PFSK-1 (cell line): ENCODE data around the gene DLEU7.

ENCODE experiments used
- FOXP2 ChIP-seq: optimal IDR thresholded peaks from 2 replicates; pipeline ENCODE3; 2011; ENCODE audit warnings: borderline replicate concordance, control low read depth, inconsistent platforms; ENCODE audit not compliant: insufficient read depth; ENCODE audit errors: extremely low read length, extremely low read depth
- POLR2AphosphoS5 ChIP-seq: IDR thresholded peaks from 2 replicates; pipeline ENCODE4 v1.6.1; 2012; ENCODE audit warnings: low read depth, mild to moderate bottlenecking, control low read depth, low read length, moderate library complexity
- SIN3A ChIP-seq: IDR thresholded peaks from 2 replicates; pipeline ENCODE4 v1.6.1; 2012; ENCODE audit warnings: mild to moderate bottlenecking, low read length, moderate library complexity, borderline replicate concordance; ENCODE audit not compliant: insufficient read depth
- TAF1 ChIP-seq: IDR thresholded peaks from 2 replicates; pipeline ENCODE4 v1.6.1; 2012; ENCODE audit warnings: low read length, control low read depth, borderline replicate concordance; ENCODE audit not compliant: insufficient read depth
- TF ChIP-seq, protein P1 (sequence below), 2 experiments: IDR thresholded peaks; 2 replicates each; pipeline versions ENCODE4 v1.6.1 to v1.8.0; 2011 to 2012; ENCODE audit warnings: low read depth in 2 of 2, low read length in 2 of 2, control low read depth in 1 of 2, inconsistent platforms in 1 of 2, mild to moderate bottlenecking in 1 of 2, moderate library complexity in 1 of 2; ENCODE audit not compliant: insufficient read depth in 1 of 2

DNA sequence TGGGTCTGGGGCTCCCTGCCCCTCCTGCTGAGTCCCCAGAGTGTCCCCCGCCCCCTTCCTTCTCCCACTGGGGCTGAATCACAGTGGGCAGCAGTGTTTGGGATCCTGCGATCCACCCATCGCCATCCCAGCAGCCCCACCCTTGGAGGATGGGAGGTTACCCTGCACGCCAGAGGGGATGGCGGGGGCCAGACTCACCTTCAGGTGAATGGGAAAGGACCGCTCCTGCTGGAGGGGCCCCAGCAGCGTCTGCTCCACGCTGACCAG, 569 bp downstream of the DLEU7 start:
- TF ChIP-seq, protein P1, sequence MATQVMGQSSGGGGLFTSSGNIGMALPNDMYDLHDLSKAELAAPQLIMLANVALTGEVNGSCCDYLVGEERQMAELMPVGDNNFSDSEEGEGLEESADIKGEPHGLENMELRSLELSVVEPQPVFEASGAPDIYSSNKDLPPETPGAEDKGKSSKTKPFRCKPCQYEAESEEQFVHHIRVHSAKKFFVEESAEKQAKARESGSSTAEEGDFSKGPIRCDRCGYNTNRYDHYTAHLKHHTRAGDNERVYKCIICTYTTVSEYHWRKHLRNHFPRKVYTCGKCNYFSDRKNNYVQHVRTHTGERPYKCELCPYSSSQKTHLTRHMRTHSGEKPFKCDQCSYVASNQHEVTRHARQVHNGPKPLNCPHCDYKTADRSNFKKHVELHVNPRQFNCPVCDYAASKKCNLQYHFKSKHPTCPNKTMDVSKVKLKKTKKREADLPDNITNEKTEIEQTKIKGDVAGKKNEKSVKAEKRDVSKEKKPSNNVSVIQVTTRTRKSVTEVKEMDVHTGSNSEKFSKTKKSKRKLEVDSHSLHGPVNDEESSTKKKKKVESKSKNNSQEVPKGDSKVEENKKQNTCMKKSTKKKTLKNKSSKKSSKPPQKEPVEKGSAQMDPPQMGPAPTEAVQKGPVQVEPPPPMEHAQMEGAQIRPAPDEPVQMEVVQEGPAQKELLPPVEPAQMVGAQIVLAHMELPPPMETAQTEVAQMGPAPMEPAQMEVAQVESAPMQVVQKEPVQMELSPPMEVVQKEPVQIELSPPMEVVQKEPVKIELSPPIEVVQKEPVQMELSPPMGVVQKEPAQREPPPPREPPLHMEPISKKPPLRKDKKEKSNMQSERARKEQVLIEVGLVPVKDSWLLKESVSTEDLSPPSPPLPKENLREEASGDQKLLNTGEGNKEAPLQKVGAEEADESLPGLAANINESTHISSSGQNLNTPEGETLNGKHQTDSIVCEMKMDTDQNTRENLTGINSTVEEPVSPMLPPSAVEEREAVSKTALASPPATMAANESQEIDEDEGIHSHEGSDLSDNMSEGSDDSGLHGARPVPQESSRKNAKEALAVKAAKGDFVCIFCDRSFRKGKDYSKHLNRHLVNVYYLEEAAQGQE (IDR thresholded peaks at IDR 0.05; ENCODE audit: insufficient read depth in 1 of 2, low read depth in 2 of 2, low read length in 2 of 2), result no peak
- TF ChIP-seq TAF1, result no peak
- TF ChIP-seq SIN3A, result no peak
- TF ChIP-seq POLR2AphosphoS5, result no peak
- no peak for TF ChIP-seq FOXP2
